Measurements from ENCODE around the gene GALR1. TPM values are rescaled to one million over a fixed set of nuclear protein-coding genes. Genes with fewer than 3 reads are reported as not detected.

The GALR1 gene
- polyA plus RNA-seq, 3 donors = not detected

- H3K4me1 Mint-ChIP-seq = no peaks in the 10 kb centered on the region
- H3K4me3 Mint-ChIP-seq = no peak overlapping the region
- Histone ChIP-seq H3K9ac (ENCODE audit: insufficient read depth, low read length, poor library complexity, severe bottlenecking) (no peak overlapping the region), H3K27me3 (ENCODE audit: control insufficient read depth in 2 of 2, insufficient read depth in 2 of 2, low read length in 2 of 2) (peaks cover 2 to 7% of the 10 kb centered on the region in 2 donors), H3K27ac (ENCODE audit: low read depth in 1 of 2, low read length in 2 of 2) (no peak overlapping the region), H3K4me1 (ENCODE audit: control insufficient read depth in 1 of 2, insufficient read depth in 2 of 2, low read length in 2 of 2) (no peaks in the 10 kb centered on the region), H4K20me1 (ENCODE audit: insufficient read depth, low read length) (no peaks in the 10 kb centered on the region), H3K4me2 (replicated peaks; ENCODE audit: extremely low read depth, low read length, poor library complexity, severe bottlenecking) (no peak overlapping the region), H3K36me3 (replicated peaks in 1 of 2; ENCODE audit: control insufficient read depth in 1 of 2, insufficient read depth in 2 of 2, low read length in 2 of 2) (no peaks in the 10 kb centered on the region), H2AFZ (ENCODE audit: insufficient read depth, low read depth, low read length, poor library complexity, severe bottlenecking) (no peak overlapping the region), H3K79me2 (ENCODE audit: insufficient read depth, low read length) (no peaks in the 10 kb centered on the region), H3K4me3 (replicated peaks in 1 of 3; ENCODE audit: low read depth in 2 of 3, low read length in 3 of 3) (no peak overlapping the region), H3K9me3 (replicated peaks in 1 of 2; ENCODE audit: control insufficient read depth in 1 of 2, insufficient read depth in 1 of 2, low read length in 2 of 2) (no peaks in the 10 kb centered on the region)
- 83% methylated on average over 3 of the region's 3 CpGs for WGBS (ENCODE audit: insufficient coverage)
- H3K27me3 Mint-ChIP-seq (ENCODE audit: low read depth in 3 of 3) = peaks cover 1 to 10% (median 6%) of the 10 kb centered on the region in 3 donors
- intact Hi-C loops (cut with micrococcal nuclease) = no loop called here
- DNase-seq = no peak
- TF ChIP-seq, protein P1, sequence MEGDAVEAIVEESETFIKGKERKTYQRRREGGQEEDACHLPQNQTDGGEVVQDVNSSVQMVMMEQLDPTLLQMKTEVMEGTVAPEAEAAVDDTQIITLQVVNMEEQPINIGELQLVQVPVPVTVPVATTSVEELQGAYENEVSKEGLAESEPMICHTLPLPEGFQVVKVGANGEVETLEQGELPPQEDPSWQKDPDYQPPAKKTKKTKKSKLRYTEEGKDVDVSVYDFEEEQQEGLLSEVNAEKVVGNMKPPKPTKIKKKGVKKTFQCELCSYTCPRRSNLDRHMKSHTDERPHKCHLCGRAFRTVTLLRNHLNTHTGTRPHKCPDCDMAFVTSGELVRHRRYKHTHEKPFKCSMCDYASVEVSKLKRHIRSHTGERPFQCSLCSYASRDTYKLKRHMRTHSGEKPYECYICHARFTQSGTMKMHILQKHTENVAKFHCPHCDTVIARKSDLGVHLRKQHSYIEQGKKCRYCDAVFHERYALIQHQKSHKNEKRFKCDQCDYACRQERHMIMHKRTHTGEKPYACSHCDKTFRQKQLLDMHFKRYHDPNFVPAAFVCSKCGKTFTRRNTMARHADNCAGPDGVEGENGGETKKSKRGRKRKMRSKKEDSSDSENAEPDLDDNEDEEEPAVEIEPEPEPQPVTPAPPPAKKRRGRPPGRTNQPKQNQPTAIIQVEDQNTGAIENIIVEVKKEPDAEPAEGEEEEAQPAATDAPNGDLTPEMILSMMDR (IDR thresholded peaks at IDR 0.05) = no peak
- no peak overlapping the region for H3K27ac Mint-ChIP-seq
- peaks cover 0 to 2% (median 0%) of the 10 kb centered on the region in 7 donors for H3K9me3 Mint-ChIP-seq
- no peaks in the 10 kb centered on the region for H3K36me3 Mint-ChIP-seq
Observed at GRCh38 chr18:77316008-77316407, 66.4 kb downstream of the GALR1 start.

DNA sequence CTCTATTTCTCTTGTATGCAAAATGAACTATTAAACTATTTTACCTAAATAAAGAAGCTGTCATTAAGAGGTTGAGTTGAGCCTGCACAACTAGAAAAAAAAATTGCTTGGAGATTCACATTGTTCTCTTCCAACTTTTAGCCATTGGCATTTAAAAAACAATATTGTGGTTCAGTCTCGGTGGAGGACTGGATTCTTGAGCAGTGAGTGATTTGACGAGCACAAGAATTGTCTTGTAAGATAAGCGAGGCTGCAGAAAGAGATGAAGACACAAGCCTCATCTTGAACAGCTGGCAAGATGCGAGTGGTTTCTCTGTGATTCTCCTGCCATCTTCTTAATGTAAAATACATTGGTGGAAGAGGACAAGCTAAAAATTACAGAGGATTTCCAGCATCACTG, 67.0 kb downstream of the GALR1 start:
- no peaks in the 10 kb centered on the region for H3K4me1 ChIP-seq (ENCODE audit: control insufficient read depth in 1 of 2, insufficient read depth in 2 of 2, low read length in 2 of 2)
- H3K4me3 ChIP-seq (replicated peaks in 1 of 3; ENCODE audit: low read depth in 2 of 3, low read length in 3 of 3) = no peak overlapping the region
- WGBS (ENCODE audit: insufficient coverage) = 89% methylated on average over 3 of the region's 4 CpGs
- H2AFZ ChIP-seq (ENCODE audit: insufficient read depth, low read depth, low read length, poor library complexity, severe bottlenecking) = no peak overlapping the region
- H3K4me2 ChIP-seq (replicated peaks; ENCODE audit: extremely low read depth, low read length, poor library complexity, severe bottlenecking) = no peak overlapping the region
- no peak for DNase-seq
- Mint-ChIP-seq H3K36me3 (no peaks in the 10 kb centered on the region), H3K9me3 (peaks cover 0 to 2% (median 0%) of the 10 kb centered on the region in 7 donors), H3K27me3 (ENCODE audit: low read depth in 3 of 3) (peaks cover 1 to 10% (median 6%) of the 10 kb centered on the region in 3 donors), H3K4me1 (no peaks in the 10 kb centered on the region), H3K27ac (no peak overlapping the region), H3K4me3 (no peak overlapping the region)
- TF ChIP-seq, protein P1 (IDR thresholded peaks at IDR 0.05) = no peak
- H4K20me1 ChIP-seq (ENCODE audit: insufficient read depth, low read length) = no peaks in the 10 kb centered on the region
- H3K79me2 ChIP-seq (ENCODE audit: insufficient read depth, low read length) = no peaks in the 10 kb centered on the region
- H3K27ac ChIP-seq (ENCODE audit: low read depth in 1 of 2, low read length in 2 of 2) = no peak overlapping the region
- H3K9ac ChIP-seq (ENCODE audit: insufficient read depth, low read length, poor library complexity, severe bottlenecking) = no peak overlapping the region
- intact Hi-C loops (cut with micrococcal nuclease) = no loop called here
- H3K9me3 ChIP-seq (replicated peaks in 1 of 2; ENCODE audit: control insufficient read depth in 1 of 2, insufficient read depth in 1 of 2, low read length in 2 of 2) = no peaks in the 10 kb centered on the region
- peaks cover 2 to 9% of the 10 kb centered on the region in 2 donors for H3K27me3 ChIP-seq (ENCODE audit: control insufficient read depth in 2 of 2, insufficient read depth in 2 of 2, low read length in 2 of 2)
- H3K36me3 ChIP-seq (replicated peaks in 1 of 2; ENCODE audit: control insufficient read depth in 1 of 2, insufficient read depth in 2 of 2, low read length in 2 of 2) = no peaks in the 10 kb centered on the region

Data from CD14-positive monocyte (primary cell).